H1 (cell line): ENCODE results near the gene LIG3.

ENCODE experiments used
- CEBPB ChIP-seq: IDR thresholded peaks from 2 replicates; pipeline ENCODE4 v1.6.1; 2012; ENCODE audit warnings: low read depth, low read length
- CTCF ChIP-seq, 3 experiments: IDR thresholded peaks; 1 replicate in 2 of 3; 2 replicates in 1 of 3; pipeline versions ENCODE4 v1.5.1 to v1.6.1; 2011; ENCODE audit warnings: low read length in 3 of 3, mild to moderate bottlenecking in 3 of 3, inconsistent platforms in 2 of 3, low read depth in 1 of 3, moderate library complexity in 1 of 3; ENCODE audit not compliant: insufficient read depth in 1 of 3; ENCODE audit errors: control extremely low read depth in 1 of 3
- JUND ChIP-seq: IDR thresholded peaks from 2 replicates; pipeline ENCODE4 v1.6.1; 2011; ENCODE audit warnings: mild to moderate bottlenecking, improper control_type of control experiment, low read length
- RAD21 ChIP-seq, 2 experiments: IDR thresholded peaks in 1 of 2; conservative IDR thresholded peaks in 1 of 2; 2 replicates each; pipeline ENCODE4 v1.6.1; 2011; ENCODE audit warnings: low read depth in 2 of 2, low read length in 2 of 2, improper control_type of control experiment in 1 of 2, inconsistent platforms in 1 of 2, mild to moderate bottlenecking in 1 of 2, moderate library complexity in 1 of 2
- RFX5 ChIP-seq: IDR thresholded peaks from 2 replicates; pipeline ENCODE4 v1.6.1; 2011; ENCODE audit warnings: low read depth, low read length, improper control_type of control experiment, borderline replicate concordance
- SIN3A ChIP-seq, 2 experiments: IDR thresholded peaks in 1 of 2; conservative IDR thresholded peaks in 1 of 2; 2 replicates each; pipeline ENCODE4 v1.6.1; 2011 to 2012; ENCODE audit warnings: low read length in 2 of 2, improper control_type of control experiment in 1 of 2, low read depth in 1 of 2, mild to moderate bottlenecking in 1 of 2
- TF ChIP-seq, protein P1 (sequence below): IDR thresholded peaks from 2 replicates; pipeline ENCODE4 v1.6.1; 2012; ENCODE audit warnings: low read length, inconsistent platforms

GRCh38 chr17:35052241-35052610 lies 71.9 kb downstream of the LIG3 start:
- TF ChIP-seq, protein P1, sequence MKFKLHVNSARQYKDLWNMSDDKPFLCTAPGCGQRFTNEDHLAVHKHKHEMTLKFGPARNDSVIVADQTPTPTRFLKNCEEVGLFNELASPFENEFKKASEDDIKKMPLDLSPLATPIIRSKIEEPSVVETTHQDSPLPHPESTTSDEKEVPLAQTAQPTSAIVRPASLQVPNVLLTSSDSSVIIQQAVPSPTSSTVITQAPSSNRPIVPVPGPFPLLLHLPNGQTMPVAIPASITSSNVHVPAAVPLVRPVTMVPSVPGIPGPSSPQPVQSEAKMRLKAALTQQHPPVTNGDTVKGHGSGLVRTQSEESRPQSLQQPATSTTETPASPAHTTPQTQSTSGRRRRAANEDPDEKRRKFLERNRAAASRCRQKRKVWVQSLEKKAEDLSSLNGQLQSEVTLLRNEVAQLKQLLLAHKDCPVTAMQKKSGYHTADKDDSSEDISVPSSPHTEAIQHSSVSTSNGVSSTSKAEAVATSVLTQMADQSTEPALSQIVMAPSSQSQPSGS, result no peak
- TF ChIP-seq CTCF (IDR thresholded peaks at IDR 0.05; ENCODE audit: control extremely low read depth in 1 of 3, insufficient read depth in 1 of 3, low read depth in 1 of 3, low read length in 3 of 3) (no peak), RAD21 (IDR thresholded peaks at IDR 0.05 in 1 of 2, conservative IDR thresholded peaks at IDR 0.05 in 1 of 2; ENCODE audit: low read depth in 2 of 2, low read length in 2 of 2) (no peak), SIN3A (conservative IDR thresholded peaks at IDR 0.05 in 1 of 2, IDR thresholded peaks at IDR 0.05 in 1 of 2; ENCODE audit: low read depth in 1 of 2, low read length in 2 of 2) (no peak), JUND (no peak), CEBPB (no peak), RFX5 (no peak)
